Measurements from ENCODE around the gene NOXA1.
"Not testable (repeated sequence)": the region's sequence is repeated elsewhere in the genome, so short reads cannot be mapped to it uniquely, and the experiment has no call there.

The NOXA1 gene

DNA sequence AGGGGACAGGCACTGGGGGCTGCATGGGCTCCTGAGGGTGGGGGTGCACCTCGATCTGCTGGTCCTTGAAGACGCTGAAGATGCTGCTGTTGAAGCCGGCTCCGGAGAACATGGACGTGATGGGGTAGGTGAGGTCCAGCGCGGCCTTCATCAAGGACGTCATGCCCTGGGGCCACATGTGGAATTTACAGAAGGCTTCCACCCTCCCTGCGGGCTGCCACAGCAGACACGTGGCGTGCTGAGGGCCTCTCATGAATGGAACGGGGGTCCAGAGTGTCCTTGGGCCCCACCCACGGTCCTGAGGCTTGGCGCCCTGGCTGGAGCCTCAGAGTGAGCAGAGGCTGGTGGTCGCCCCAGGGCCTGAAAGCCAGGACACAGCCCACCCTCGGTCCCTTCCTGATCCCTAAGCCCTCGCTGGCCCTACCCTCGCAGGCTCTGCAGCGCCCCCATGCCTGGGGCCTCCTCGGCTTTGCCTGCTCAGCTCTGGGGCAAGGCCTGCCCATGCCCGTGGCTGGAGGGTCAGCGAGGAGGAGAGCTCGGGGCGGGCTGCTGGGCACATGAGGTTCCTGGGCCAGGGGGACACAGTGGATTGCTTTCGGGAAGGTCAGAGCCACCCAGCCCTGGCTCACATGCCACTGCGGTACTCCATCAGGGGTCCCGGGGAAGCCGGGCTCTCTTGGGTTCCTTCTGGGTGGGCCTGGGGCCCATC lies 41.3 kb downstream of the NOXA1 start:
- no peak for DNase-seq (ENCODE audit: low read depth in 2 of 2, low spot score in 1 of 2)

DNA sequence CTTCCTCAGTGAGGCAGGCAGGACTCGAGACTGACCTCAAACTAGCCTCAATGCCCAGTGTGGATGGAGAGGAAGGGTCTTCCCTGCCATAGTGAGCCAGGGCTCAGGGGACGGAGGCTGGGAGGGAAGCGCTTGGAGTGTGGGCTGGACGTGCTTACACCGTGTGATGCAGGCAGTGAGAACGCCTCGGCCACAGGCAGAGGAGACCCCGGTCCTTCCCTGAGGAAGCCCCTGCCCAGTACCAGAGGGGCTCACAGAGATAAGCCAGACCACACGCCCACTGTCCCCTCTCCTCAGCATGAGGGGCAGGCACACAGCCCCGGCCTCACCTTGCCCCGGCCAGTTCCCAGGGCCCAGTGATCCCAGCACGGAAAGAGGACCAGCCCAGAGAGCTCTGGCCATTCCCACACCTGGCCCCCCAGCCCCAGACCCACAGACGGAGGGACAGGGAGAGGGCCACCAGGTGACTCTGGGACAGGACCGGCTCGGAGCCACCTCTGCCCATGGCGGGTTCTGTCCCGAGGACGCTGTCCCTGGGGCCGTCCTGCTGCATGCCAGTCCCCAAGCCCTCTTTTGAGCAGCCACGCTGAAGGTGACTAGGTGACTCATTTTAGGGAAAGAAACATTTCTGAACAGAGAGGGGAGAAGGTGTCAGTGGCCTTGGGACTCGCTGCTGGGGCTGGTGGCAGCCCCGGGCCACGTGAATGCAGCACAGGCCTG lies 42.0 kb downstream of the NOXA1 start:
- no peak for DNase-seq (ENCODE audit: low read depth in 2 of 2, low spot score in 1 of 2)

DNA sequence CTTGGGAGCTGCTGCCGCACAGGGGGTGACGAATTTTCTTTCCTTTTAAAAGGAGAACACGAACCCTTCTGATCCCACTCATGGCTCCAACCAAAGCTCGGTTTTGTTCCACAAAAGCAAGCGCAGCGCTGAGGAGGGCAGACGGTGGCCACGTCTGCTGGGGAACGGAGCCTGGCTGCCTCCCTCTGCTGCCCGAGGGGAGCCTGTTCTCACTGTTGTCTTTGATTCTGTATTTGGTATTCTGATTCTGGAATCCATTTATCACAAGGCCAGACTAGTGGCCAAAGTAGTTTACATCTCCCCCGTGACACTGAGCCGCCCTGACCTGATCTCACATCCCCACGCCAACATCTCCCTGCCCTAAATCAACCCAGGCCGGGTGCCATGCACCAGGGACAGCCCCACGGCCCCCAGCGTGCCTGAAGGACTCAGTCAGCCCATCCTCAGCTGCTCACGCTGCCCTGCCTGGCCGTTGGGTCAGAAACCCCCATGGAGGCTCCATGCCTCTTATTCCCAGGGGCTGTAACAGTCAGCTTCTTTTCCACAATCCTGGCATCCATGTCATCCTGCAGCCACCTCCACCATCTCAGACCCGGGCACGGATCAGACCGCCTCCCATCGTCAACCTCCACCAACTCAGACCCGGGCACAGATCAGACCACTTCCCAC lies 42.7 kb downstream of the NOXA1 start:
- no peak for DNase-seq (ENCODE audit: low read depth in 2 of 2, low spot score in 1 of 2)

DNA sequence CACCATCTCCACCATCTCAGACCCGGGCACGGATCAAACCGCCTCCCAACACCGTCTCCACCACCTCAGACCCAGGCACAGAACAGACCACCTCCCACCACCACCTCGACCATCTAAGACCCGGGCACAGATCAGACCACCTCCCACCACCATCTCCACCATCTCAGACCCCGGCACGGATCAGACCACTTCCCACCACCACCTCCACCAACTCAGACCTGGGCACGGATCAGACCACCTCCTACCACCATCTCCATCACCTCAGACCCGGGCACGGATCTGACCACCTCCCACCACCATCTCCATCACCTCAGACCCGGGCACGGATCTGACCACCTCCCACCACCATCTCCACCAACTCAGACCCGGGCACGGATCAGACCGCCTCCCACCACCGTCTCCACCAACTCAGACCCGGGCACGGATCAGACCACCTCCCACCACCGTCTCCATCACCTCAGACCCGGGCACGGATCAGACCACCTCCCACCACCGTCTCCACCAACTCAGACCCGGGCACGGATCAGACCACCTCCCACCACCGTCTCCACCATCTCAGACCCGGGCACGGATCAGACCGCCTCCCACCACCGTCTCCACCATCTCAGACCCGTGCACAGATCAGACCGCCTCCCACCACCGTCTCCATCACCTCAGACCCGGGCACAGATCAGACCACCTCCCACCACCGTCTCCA lies 43.3 kb downstream of the NOXA1 start:
- DNase-seq (ENCODE audit: low read depth in 2 of 2, low spot score in 1 of 2): not testable (repeated sequence)

DNA sequence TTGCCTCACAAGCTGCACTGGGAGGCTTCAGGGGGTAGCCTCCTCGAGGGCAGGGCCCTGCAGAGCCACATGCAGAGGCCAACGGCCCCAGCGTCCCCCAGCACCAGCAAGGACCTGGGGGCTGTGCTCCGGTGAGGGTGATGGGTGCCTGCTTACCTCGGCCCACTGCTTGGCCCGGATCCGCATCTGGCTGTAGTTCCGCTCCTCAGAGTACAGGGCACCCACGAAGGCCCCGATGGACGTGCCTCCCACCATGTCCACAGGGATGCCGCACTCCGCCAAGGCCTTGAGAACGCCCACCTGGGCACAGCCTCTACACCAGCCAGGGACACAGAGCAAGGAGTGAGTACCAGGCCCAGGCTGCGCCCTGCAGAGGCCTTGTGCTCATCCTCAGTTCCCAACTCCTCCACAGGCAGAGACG lies 44.0 kb downstream of the NOXA1 start:
- DNase-seq (ENCODE audit: low read depth in 2 of 2, low spot score in 1 of 2): no peak

DNA sequence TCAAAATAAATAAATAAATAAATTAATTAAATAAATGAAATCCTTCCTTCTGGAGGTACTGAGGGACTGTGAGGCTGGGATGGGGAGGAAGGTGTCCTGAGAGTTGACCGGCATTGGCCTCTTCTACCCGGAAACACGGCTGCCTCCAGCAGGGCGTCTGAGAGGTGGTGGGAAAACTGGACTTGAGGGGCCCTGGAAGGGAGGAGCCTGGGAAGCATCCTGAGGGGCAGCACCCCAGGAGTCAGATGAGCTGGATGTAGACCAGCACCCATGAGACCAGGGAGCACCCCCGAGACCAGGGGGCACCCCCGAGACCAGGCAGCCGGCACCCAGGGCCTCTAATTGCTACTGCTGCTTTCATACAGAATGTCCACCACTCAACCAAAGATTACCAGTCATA lies 44.7 kb downstream of the NOXA1 start:
- DNase-seq (ENCODE audit: low read depth in 2 of 2, low spot score in 1 of 2): no peak

DNA sequence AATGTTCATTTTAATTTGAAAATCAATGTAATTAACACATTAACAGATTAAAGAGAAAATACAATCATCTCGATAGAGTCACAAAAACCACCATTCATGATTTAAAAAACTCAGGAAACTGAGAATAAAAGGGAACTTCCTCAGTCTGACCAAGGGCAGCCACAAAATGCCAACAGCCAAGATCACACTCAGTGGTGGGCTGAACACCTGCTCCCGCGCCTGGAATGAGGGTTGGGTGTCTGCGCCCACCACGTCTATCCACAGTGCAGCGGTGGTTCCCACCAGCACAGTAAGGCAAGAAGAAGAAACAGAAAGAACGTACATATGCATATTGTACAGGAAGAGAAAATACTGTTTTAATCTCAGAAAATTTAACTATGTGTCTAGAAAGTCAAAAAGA lies 47.6 kb downstream of the NOXA1 start:
- DNase-seq (ENCODE audit: low read depth in 2 of 2, low spot score in 1 of 2): no peak

DNA sequence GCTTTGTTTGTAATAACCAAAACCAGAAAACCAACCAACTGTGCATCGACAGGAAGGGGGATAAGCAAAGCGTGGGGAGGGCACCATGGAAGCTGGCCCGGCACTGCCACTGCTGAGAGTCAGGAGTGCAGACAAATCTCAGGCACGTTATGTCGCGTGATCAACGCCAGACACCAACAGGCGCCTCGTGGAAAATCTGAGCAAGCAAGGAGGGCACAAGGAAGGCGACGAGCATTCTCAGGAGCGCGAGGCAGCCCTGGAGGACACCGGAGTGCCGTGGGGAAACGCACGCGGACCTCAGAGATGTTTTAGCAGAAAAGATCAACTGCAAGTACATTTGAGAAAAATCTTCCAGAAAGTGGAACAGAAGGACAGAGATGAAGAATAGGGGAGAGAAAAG lies 51.1 kb downstream of the NOXA1 start:
- no peak for DNase-seq (ENCODE audit: low read depth in 2 of 2, low spot score in 1 of 2)

DNA sequence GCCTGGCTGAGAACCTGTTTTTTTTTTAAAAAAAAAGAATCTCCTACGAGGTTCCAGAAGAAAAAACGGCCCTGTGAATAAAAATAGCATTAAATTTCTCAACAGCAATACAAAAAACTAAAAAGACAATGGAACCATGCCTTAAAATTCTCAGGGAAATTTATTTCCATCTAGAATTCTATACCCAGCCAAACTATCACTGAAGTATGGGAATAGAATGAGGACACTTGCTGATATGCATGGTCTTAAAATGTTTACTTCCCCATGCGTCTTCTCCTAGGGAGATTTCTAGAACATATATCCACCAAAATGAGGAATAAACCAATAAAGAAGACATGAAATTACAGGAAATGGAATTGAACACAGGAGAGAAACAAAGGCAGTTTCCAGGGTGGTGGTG lies 52.5 kb downstream of the NOXA1 start:
- DNase-seq (ENCODE audit: low read depth in 2 of 2, low spot score in 1 of 2): no peak

DNA sequence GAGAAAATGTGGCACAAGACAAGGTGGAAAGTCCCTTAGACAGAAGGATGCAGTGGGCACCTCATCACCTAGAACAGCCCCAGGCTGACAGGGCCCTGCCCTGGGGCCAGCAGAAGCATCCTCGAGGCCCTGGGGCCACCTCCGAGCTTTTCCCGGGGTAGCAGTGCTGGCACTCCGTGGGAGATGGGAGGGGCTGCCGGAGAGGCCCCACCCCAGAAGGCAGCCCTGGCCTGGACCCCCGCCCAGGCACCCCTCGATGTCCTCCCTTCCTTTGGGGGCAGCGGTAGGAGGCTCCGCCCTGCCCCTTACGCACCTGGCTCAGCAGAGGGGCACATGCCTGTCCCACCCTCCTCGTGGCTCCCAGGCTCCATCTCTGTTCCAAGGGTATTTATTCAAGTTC lies 53.7 kb downstream of the NOXA1 start:
- DNase-seq (ENCODE audit: low read depth in 2 of 2, low spot score in 1 of 2): no peak

DNA sequence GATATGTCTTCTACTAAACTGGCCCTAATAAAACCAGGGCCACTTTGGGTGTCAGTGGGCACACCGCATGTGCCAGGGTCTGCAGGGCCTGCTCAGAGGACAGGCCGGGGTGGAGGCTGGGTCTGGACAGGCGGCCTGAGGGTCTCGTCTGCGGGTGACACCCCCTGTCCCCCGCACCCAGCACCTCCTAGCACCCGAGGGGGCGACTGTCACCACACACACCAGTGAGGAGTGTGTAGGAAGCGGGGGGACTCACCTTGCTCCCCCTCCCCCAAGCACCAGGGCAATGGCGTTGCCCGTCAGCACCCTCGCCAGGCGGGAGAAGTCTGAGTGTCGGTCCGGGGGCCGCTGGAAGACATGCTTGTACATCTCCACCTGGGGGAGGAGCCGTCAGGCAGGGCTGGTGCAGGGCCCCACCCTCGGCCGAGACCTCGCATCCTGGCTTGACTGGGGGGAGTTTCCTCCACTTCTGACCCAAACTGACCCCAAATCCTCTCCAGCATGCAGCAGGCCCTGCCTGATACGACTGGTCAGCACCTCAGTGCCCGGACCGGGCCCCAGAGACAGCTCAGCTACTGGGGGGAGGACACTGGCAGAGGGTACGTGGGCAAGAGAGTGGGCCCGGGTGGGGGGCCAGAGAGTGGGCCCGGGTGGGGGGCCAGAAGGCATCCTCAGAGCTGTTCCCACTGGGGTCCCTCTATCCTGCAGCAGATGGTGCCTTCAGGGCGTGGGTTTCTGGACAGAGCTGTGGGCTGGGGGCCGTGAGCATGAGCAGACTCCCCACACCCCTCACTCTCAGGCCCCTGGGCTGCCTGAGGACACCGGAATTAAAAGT lies 54.8 kb downstream of the NOXA1 start:
- DNase-seq (ENCODE audit: low read depth in 2 of 2, low spot score in 1 of 2): no peak

DNA sequence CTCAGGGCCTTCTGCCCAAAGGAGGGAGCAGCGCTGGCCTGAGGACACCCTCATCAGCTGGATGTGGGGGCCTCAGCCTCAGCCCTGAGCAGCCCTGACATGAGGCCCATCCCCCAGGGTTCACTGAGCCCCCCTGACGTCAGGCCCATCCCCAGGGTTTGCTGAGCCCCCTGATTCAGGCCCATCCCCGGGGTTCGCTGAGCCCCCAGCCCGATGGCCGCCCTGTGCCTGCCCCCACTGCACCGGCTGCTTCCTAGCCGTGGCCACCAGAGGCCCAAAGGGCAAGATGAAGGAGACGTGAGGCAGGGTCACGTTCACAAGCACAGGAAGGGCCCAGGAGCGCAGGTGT lies 55.4 kb downstream of the NOXA1 start:
- no peak for DNase-seq (ENCODE audit: low read depth in 2 of 2, low spot score in 1 of 2)

DNA sequence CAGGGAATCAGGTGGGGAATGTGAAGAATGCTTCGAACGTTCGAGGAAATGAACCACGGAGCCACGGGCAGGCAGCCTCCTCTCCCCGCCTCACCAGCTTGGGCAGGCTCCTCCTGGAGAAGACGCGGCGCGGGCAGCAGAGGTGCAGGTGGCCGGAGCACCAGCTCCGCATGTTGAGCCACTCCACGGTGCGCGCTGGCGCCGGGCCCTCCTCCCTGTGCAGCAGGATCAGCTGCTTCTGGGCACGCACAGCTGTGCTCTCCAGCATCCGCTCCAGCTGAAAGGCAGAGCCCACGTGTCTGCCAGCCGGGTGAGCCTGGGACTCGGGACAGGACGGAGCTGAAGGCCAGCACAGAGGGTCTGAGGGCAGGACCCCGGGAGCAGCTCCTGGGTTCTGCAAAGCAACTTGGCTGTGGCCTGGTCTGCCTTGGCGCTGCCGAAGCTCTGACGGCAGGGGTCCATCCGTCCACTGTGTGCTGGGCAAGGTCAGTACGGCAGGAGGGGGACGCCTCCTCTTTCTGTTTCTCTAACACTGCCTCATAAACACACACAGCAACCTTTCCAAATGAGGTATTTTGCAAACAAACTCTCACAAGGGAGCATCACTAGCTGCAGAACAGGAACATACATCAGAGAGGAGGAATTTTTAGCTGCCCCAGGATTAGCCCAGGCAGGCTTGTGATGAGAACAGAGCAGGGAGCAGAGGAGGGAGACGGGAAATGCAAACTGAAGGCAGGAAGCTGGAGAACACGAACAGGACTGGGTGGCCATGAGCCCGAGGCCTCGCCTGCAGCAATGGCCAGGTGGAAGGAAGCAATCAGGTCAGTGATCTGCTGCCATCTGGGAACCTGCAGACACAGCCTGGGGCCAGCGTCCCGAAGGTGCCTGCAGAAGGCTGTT lies 56.0 kb downstream of the NOXA1 start:
- DNase-seq (ENCODE audit: low read depth in 2 of 2, low spot score in 1 of 2): no peak

DNA sequence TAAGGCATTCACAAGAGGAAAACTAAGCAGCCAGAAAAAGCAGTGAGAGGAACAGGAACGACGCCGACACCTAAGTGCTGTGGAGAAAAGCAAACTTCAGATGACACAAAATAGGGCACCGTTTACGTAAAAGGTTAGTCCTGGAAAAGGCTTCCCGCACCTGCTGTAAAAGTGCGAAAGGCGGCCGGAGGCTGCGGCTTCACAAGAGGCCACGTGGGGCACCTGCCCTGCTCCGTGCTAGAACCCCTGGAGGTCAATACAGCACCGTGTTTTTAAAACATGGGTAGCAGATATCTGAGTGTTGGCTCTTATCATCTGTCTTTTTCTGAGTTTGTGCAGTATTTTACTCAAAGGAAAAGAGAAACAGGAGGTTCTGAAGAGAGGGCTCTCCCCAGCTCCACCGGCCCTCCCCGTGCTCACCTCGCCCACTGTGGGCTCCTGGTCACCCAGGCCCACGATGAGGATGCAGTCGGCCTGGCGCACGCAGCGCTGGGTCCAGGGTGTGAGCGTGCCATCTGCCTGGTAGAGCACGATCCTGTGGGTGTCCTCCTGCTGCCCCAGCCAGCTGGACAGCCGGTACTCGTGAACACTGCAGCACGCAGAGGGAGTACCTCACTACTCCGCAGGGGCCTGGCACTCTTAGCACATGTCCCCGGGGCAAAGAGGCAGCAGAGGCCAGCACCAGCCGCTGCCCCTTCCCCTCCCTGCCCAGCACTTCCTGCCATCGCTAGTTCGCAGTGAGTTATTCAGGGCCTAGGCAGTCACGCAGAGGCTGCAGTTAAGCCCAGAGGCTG lies 56.9 kb downstream of the NOXA1 start:
- DNase-seq (ENCODE audit: low read depth in 2 of 2, low spot score in 1 of 2): no peak

DNA sequence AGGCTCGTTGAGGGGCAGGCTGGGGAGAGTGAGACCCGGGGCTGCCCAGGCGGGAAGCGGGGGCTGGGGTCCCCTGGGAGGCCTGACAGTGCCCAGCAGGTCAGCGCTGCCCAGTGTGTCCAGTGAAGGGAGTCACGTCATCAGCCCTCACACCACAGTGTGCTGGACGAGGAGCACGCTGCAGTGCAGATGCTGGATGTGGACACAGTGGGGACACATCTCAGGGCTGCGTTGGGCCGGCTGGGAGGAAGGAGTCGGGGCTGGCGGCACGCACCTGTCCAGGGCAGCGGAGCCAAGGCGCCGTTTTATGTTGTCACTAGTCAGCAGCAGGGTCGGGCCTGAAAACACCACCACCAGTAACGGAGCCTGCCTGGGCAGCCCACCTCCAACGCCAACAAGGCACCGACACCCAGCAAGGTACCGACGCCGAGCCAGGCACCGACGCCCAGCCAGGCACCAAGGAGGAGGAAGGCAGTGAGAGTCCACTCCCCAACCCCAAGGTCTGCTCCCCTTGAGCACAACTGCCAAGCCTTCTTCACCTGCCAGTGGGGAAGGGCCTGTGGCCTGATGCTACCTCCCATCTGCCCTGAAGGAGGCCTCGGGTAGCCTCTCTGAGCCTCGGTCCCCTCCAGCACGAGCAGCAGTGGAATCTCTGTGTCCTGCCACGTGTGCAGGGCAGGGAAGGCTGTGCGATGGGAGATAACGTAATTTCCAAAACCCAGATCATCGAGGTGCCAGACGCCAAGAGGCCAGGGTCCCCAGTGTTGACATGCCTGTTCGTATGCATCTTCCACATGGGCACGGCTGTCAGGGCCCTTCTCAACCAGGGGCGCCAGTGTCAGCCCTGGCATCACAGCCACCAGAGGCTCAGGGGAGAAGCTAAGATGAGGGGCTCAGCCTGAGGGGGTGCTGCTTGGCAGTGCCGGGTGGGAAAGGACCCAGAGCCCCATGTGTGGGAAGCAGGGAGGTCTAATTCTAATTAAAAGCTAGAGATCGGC lies 57.8 kb downstream of the NOXA1 start:
- DNase-seq (ENCODE audit: low read depth in 2 of 2, low spot score in 1 of 2): no peak

DNA sequence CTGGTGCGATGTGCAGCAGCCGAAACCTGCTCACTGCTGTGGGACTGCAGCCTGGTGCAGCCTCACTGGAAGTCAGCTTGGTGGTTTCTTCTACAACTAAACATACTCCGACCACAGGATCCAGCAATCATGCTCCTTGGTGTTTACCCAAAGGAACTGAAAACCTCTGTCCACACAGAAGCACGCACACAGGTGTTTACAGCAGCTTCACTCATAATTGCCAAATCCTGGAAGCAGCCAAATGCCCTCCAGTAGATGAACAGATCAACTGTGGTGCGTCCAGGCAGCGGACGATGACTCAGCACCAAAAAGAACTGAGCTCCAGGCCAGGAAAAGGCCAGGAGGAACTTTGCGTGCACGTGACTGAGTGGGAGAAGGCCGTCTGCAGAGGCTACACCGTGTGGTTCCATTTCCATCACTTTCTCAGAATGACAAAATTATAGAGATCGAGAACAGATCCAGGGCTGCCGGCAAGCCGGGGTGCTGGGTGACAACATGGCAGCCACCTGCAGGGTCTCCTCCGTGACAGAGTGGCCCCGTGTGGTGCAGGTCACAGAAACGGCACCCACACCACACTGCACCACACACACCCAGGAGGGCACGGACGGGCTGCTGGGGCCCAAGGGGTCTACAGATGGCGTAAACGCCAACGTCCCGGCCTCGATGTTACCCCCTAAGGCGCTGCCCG lies 59.0 kb downstream of the NOXA1 start:
- no peak for DNase-seq (ENCODE audit: low read depth in 2 of 2, low spot score in 1 of 2)

Data from stimulated activated CD8-positive, alpha-beta memory T cell treated with anti-CD3 and anti-CD28 coated beads, Interleukin-4, amount 100 ng/mL, for 4 hours (primary cell).